ENCODE measurements around the gene CCDC196.

DNA sequence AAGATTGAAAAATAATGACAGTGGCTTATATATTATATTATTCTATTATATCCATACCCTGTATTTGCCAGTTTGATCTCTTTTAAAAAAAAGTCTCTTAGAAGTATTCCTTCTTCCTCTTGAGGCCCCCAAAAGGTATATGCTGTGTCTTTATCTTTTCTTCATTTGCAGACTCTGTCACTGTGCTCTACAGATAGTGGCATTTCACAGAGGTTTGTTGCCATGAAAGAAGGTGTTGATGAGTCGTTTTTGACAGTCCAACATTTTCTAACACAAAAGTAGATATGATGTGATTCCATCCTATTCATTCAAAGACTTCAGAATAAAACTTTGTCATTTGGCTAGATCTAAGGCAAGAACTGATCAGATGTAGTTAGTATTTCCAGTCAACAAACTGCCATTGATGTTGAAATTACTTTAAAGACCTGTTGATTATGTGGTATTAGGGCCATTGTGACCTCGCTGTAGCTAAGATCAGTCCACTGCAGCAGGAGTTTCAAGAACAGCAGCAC is at the start of gene CCDC196:
- TF ChIP-seq, protein P1, sequence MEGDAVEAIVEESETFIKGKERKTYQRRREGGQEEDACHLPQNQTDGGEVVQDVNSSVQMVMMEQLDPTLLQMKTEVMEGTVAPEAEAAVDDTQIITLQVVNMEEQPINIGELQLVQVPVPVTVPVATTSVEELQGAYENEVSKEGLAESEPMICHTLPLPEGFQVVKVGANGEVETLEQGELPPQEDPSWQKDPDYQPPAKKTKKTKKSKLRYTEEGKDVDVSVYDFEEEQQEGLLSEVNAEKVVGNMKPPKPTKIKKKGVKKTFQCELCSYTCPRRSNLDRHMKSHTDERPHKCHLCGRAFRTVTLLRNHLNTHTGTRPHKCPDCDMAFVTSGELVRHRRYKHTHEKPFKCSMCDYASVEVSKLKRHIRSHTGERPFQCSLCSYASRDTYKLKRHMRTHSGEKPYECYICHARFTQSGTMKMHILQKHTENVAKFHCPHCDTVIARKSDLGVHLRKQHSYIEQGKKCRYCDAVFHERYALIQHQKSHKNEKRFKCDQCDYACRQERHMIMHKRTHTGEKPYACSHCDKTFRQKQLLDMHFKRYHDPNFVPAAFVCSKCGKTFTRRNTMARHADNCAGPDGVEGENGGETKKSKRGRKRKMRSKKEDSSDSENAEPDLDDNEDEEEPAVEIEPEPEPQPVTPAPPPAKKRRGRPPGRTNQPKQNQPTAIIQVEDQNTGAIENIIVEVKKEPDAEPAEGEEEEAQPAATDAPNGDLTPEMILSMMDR (conservative IDR thresholded peaks at IDR 0.05 in 1 of 2, IDR thresholded peaks at IDR 0.05 in 1 of 2; ENCODE audit: extremely low read depth in 1 of 2, insufficient read depth in 1 of 2, low read depth in 1 of 2, low read length in 2 of 2), result no peak
- no peak for TF ChIP-seq EZH2 (IDR thresholded peaks at IDR 0.05; ENCODE audit: borderline replicate concordance, low read length)

Measured in mammary epithelial cell (primary cell).